Measurements from ENCODE around the gene ZC3H15.

ZC3H15 gene

GRCh38 chr2:186496401-186496800 is 10.3 kb downstream of the ZC3H15 start:
- no peak for DNase-seq

DNA sequence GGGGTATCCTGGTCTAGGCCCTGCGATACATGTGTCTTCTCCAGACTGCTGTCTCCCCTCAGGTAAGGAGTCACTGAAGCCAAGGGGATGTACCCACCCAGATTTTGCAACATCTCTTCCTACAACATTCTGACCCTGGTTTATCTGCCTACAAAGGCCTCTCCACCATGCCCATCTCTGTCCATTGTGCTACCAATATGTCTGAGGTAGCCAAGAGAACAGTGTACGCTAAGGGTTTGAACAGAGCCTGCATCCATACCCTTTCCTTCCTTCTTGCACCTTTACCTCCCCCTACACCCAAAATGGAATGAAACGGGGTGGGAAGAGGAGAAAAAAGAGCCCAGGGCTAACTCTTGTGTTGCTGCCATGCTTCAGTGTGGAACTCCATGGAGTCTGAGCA is 11.9 kb downstream of the ZC3H15 start:
- DNase-seq, result no peak

DNA sequence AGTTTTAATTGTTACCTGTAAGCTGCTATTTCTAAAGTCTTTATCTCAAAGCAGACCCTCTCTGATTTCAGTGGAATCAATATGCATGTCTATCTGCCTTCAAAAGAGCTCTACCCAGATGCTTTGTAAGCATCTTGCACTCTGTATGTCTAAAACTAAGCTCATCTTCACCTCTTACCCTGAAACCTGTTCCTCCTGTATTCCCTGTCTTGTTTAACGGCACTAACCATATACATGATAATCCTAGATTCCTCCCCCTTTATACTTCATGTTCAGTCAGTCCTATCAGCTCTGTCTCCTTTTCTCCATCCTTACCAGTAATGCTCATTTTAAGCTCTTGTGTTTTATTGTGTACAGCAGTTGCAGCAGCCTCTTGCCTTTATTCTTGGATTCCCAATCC is 12.8 kb downstream of the ZC3H15 start:
- DNase-seq, result no peak

- DNase-seq, result peak in 1 of 2 experiments; percentile 54
Measured at GRCh38 chr2:186503827-186504606, 18.0 kb downstream of the ZC3H15 start.

- no peak for DNase-seq
Measured at GRCh38 chr2:186508263-186508662, 22.2 kb downstream of the ZC3H15 start.

- DNase-seq, result no peak
Measured at GRCh38 chr2:186515376-186515775, 29.3 kb downstream of the ZC3H15 start.

DNA sequence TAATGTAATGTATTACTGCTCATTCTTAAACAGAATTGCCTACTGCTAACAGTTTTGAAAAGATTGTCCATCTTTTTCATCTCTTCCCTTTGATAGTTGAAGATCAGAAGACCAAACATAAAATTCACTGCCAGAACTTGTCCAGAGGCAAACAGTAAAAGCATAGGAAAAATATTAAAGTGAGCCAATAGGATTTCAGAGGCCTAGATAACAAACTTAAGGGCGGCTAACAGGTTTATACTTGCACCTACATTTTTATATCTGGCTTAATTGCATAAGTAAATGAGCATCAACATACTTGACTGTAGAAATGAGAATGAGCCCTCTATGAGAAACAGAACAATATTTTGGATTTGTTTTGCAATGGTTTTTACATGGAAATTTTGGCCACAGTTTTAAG is 30.3 kb downstream of the ZC3H15 start:
- DNase-seq, result peak; percentile 11 to 30

DNA sequence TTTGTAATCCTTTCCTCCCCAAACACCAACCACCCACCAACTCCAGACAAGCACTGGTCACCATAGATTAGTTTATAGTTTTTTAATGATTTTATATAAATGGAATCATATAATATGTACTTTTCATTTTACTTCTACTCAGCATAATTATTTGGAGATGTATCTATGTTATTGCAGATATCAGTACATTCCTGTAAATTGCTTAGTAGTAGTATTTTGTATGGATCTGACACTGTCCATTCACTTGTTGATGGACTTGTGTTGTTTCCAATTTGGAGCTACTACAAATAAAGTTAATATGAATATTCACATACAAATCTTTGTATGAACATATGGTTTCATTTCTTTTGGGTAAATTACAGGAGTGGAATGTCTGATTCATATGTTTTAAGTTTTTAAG is 31.0 kb downstream of the ZC3H15 start:
- no peak for DNase-seq

DNA sequence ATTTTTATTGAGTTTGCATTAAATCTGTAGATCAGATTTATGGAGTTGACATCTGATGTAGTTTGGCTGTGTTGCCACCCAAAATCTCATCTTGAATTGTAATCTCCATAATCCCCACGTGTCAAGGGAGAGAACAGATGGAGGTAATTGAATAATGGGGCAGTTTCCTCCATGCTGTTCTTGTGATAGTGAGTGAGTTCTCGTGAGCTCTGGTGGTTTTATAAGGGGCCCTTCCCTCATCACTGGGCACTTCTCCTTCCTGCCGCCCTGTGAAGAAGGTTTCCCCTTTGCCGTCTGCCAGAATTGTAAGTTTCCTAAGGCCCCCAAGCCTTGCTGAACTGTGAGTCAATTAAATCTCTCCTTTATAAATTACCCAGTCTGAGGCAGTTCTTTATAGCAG is 32.2 kb downstream of the ZC3H15 start:
- DNase-seq, result no peak

DNA sequence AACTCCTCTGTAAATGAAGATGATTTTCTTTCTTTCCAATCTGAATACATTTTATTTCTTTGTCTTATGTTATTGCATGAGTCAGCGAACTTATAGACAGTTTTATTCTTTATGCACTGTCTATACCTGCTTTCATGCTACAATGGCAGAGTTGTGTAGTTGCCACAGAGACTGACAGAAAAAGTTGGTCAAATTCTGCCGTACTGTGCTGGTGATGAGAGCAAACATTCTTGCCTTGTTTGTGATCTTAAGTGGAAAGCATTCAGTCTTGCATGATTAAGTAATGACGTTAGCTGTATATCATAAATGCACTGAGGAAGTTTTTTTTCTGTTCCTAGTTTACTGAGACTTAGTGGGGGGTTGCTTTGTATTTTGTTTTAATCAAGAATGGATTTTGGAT is 32.9 kb downstream of the ZC3H15 start:
- DNase-seq, result no peak

DNA sequence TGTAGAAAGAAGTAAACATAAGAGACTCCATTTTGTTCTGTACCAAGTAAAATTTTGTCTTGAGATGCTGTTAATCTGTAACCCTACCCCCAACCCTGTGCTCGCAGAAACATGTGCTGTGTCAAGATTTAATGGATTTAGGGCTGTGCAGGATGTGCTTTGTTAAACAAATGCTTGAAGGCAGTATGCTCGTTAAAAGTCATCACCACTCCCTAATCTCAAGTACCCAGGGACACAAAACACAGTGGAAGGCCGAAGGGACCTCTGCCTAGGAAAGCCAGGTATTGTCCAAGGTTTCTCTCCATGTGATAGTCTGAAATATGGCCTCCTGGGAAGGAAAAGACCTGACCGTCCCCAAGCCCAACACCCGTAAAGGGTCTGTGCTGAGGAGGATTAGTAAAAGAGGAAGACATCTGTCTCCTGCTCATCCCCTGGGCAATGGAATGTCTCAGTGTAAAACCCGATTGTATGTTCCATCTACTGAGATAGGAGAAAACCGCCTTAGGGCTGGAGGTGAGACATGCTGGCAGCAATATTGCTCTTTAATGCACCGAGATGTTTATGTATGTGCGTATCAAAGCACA is 35.6 kb downstream of the ZC3H15 start:
- DNase-seq, result peak; percentile 27 to 36

- no peak for DNase-seq
Measured at GRCh38 chr2:186522450-186522849, 36.4 kb downstream of the ZC3H15 start.

- DNase-seq, result no peak
Measured at GRCh38 chr2:186523791-186524190, 37.7 kb downstream of the ZC3H15 start.

DNA sequence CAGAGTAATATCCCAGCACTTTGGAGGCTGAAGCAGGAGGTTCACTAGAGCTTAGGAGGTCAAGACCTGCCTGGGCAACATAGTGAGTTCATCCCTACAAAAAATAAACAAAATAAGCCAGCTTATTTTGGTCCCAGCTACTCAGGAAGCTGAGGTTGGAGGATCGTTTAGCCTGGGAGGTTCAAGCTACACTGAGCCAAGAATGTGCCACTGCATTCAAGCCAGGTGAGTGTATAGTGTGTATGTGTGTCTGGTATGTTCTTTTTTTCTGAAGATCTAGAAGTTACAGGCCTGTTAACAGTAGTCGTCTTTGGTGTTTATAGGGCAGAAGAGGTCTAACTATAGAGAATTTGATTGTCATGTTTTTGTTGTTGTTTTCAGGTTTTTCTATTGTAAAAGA is 40.2 kb downstream of the ZC3H15 start:
- no peak for DNase-seq

- no peak for DNase-seq
Measured at GRCh38 chr2:186530314-186530713, 44.3 kb downstream of the ZC3H15 start.

DNA sequence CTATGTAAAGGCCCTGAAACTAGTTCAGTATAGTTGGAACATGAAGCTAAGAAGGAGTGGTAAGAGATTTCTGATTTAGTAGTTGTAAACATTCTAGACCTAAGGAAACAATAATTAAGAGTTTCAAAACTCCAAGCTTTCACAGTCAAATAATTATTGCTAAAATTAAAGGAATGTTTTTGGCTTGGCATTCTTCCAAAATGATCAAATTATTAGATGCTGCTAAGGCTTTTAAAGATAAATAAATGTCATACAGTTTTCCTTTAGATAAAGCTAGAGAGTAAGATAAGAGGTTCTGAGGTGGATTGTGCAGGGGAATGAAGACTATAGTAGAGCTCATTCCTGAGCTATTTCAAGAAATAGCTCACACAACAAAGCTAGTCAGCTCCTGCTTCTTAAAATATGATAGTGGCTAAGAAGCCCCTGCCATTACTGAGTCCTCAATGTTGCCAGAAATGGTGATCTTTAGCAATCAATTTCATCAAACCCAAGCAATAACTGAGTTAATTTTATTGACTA is 45.3 kb downstream of the ZC3H15 start:
- no peak for DNase-seq

DNA sequence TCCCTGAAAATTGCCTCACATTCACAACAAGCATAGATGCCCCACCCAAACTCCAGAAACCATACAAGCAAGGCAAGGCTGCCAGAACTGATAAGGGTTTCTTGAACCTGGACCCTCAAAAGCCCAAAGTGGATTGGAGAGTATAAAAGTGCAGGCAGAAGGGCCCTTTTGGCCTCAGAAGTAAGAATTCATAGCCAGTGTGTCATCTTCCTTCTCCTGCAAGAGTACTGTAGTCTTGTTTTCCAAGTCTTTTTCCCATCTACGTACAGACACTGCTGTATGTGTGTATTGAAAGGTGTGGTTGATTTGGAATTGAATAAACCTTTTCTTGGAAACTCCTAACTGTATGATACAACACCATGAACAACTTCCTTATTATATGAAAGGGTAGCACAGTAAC is 46.8 kb downstream of the ZC3H15 start:
- no peak for DNase-seq

DNA sequence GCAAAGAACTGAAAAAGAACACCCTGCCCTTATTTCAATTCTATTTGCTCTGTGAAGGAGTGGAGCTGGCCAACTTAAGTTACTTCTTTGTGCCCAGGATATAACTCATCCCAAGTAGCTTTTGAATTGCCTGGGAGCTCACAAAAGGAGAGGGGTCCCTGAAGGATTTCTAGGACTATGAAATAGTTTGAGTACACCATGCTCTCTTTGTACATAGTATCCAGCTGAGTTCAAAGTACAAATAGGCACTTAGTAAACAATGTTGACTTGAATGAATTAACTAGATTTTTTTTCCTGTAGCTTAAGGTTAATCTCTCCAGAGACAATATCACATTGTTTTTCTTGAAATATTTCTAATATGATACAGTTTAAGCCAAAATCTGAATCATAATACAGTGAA is 47.7 kb downstream of the ZC3H15 start:
- no peak for DNase-seq

DNA sequence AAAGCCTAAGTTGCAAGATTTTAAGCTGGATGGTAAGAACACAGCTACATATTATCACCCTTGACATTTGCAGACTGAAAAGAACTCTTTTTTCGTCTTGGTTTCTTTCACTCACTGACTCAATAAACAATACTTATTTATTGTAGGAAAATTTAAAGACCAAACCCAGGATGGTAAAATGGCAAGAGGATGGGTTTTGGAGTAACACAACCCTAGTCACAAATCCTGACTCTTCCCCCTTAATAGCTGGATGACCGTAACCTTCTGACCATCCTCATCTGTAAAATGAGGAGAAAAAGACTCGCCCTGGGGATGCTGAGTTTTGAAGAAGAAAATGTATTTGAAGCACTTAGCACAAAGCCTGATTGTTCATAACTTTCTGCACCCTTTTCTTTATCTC is 48.3 kb downstream of the ZC3H15 start:
- no peak for DNase-seq

DNA sequence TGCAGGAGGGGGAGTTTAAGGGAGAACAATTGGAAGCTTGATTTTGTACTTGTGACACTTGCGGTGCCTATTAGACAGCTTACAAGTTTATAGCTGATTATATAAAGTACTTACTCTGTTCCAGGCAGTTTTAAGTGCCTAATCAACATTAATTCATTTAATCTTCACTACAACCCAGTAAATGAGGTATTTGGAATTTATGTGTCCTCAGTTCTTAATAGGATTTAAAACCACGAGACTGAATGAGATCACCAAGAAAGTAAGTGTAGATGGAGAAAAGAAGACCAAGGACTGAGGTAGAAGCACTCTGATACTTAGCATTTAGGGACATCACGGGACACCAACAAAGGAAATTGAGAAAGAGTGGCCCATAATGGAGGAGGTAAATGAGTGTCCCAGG is 49.8 kb downstream of the ZC3H15 start:
- no peak for DNase-seq

GRCh38 chr2:186537019-186537418 is 51.0 kb downstream of the ZC3H15 start:
- no peak for DNase-seq

- DNase-seq, result no peak
Measured at GRCh38 chr2:186540941-186541340, 54.9 kb downstream of the ZC3H15 start.

DNA sequence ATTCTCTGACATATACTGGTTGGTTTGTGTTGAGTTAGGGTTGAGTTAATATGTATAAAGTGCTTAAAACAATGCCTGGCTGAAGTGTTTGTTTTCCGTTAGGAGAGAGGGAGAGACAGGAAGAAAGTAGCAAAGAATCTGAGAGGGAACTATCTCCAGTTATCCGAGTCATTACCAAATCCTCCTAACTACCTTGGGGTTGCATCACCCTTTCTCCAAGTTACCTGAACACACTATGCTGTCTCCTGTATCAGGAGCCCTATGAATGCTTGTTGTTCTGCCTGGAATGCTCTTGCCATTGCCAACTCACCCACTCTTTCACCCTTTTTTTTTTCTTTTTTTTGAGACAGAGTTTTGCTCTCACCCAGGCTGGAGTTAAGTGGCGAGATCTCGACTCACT is 55.9 kb downstream of the ZC3H15 start:
- DNase-seq, result no peak

DNA sequence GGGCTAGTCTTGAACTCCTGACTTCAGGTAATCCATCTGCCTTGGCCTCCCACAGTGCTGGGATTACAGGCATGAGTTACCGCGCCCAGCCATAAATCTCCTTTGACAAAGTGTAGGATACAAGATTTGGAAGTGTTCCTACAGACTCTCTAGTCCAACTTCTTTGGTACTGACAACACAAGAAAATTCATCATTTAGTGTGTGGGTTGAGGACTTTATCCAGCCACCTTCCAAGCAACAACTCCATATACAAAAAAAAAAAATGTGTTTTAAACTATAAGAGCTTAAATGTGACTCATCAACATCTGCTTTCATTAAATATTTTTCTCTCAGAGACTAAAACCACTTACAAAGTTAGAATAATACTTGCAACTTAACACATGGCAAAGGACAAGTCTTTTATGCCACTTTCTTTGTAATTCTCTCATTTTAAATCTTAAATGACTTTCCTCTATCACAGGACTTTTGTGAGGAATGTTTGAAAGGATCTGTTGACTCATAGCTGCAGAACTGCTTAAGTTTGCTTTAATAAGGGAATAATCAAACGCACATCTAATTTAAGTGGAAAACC is 57.6 kb downstream of the ZC3H15 start:
- DNase-seq, result no peak

All from NCI-H526 (cell line).